NCI-H187 treated with DMSO at 0.1 percent for 48 hours (cell line): ENCODE results near the gene RNF187.

Source experiments
- DNase-seq: peaks from one replicate; lab custom pipeline; 2025; lab: John Stamatoyannopoulos, UW

Gene RNF187

DNA sequence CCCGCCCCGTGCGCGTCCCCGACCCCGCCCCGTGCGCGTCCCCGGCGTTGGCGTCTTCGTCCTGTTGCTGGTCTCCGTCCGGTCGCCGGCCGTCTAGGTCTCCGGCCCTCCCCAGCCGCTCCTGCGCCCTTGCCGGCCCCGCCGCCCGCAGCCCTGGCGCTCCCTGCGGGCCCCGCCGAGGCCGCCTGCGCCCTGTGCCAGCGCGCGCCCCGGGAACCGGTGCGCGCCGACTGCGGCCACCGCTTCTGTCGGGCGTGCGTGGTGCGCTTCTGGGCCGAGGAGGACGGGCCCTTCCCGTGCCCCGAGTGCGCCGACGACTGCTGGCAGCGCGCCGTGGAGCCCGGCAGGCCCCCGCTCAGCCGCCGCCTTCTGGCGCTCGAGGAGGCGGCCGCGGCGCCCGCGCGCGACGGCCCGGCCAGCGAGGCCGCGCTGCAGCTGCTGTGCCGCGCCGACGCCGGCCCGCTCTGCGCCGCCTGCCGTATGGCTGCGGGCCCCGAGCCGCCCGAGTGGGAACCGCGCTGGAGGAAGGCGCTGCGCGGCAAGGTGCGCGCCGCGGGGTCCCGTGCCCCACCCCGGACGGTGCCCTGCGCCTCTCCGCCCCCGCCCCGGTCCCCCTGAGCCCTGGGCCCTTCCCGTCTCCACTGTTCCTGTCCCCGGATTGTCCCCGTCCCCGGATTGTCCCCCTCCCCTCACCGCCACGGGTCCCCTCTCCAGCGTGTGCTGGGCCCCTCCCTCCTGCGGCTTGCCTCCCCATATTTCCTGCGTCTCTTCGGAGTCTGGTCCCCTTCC, at the start of gene RNF187:
RNF187 (plus strand) TSS at position 47 of the 789 bp plus-strand sequence.
- no peak for DNase-seq

DNA sequence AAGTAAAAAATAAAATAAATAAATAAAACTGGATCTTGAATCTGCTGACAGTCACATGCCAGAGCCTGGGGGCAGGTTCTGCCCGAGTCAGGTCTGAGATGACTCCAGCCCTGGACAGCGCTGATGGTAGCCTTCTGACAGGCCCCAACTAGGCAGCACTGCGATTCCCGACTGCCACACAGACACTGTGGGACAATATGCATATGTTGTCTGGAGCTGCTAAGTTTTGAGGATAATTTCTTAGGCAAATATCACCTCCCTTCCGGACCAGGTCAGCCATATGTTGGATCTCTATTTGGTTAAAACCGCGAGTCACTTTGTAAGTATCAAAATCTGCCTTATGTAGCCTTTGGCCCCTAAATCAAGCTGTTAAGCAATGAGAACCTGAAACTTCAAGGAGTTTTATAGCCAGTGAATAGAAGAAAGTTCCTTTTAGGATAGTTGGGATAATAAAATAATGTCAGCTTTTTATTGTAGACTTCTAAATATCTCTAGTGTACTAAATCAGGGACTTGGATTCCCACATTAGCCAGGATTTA, 49.7 kb upstream of the RNF187 start:
- no peak for DNase-seq

DNA sequence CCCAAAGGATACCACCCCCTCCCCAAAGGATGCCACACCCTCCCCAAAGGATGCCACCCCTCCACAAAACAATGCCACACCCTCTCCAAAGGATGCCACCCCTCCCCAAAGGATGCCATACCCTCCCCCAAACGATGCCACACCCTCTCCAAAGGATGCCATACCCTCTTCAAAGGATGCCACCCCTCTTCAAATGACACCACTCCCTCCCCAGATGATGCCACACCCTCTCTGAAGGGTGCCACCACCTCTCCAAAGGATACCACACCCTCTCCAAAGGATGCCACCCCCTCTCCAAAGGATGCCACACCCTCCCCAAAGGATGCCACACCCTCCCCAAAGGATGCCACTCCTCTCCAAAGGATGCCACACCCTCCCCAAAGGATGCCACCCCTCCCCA, 48.9 kb upstream of the RNF187 start:
- DNase-seq, result no peak

DNA sequence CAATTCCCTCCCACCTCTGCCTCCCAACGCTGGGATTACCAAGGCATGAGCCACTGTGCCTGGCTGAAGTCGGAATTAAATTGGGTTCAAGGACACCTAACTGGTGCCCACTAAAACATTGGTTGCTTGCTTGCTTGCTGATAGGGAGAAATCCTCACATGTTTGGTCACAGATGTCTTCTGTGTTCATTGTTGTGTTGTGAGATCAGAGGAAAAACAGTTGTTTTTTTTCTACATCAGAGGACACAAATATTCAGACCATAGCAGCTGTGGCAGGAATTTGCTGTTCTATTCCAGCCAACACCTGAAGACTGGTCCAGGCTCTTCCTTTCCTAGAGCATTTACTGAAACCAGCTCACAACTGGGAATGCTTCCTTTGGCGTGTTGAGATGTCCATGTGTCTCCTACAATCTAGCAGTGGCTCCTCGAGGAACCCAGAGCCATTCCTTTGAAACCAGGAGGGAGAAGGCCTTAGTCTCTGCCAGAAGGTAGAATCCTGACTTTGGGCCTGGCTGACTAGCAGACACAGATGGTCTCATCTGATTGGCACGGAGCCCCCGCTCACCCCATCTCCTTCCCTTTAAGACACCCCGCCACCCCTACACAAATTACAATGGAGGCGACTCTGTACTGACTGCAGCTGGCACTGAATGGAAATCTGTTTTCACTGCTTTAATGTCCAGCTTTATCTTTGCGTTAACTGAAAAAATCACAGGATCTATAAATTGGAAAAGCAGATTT, 46.3 kb upstream of the RNF187 start:
- DNase-seq, result no peak

DNA sequence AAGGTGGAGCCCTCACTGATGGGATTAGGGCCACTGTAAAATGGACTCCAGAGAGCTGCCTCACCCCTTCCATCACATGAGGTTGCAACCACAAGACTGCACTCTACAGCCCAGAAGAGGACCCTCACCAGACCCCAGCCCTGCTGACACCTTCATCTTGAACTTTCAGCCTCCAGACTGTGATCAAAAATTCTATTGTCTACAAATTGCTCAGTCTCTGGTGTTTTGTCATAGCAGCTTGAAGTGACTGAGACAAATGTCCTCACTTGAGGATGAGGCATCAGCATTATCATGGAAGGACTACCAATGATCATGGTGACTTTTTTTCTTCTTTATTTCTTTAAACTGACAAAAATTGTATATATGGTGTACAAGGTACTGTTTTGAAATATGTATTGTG, 43.8 kb upstream of the RNF187 start:
- DNase-seq, result no peak

DNA sequence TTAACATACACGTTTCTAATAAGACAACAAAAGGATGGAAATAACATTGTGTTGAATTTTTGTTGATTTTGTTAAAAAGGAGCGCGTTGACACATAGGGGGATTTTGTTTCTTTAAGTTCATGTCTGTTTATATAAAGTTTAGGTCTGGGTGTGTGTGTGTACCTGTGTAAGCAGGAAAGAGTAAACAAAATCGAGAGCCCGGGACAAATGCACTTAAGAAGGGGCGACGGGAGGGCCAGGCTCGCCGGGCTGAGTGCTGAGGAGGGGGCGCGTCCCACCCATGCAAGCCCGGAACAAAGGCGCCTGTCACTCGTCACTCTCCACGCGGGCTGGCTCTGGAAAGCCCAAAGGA, 41.7 kb upstream of the RNF187 start:
- no peak for DNase-seq

DNA sequence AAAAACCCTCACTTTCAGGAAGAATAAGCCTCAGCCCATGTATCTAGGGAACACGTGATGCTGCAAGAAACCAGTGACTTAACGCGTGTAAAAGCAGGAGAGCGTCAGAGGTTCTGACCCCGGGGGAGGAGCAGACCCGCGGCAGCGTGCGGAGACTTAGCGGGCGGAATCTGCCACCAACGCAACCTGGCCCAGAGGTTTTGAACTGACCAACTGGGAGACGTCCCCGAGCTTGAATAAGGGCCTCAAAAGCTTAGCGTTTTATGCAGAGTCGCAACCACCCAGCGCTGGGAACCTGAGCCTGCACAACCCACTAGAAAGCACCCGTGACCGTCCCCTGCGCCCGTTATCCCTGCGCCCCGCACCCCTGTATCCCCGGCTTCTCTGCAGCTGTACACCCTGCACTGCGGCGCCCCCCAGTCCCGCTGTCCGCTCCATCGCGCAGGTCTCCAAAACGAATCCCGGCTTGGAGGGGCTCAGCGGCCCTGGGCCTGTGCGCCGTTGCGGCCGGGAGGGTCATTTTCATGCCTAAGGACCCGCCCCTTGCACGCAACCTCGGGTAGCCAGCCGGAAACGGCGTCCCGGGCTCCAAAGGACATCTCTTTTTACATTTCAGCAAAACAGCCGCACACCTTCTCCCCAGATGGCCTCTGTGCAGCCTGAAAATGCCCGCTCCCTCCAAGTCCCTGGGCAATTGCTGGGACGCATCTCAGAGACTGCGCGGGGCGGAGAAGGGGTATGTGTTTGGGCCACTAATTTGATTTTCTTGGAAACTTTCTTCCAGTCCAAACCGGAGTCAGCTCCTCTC, 41.1 kb upstream of the RNF187 start:
- DNase-seq, result no peak

DNA sequence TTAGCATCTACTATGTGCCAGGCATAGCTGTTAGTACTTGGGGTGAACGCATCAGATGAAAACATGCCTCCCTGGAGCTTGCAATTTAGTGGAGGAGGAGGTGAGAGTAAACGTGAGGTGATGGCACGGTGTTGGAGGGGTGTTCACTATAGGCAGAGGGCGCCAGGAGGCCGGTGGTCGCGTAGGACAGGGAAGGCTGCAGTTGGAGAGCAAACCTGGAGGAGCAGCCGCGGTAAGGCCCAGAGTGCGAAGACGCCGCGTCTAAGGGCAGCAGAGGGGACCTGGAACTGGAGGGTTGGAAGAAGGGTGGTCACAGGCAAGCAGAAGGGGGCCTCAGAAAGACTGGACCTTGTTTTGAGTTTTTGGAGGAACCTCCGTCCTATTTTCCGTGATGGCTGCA, 40.3 kb upstream of the RNF187 start:
- DNase-seq, result no peak

DNA sequence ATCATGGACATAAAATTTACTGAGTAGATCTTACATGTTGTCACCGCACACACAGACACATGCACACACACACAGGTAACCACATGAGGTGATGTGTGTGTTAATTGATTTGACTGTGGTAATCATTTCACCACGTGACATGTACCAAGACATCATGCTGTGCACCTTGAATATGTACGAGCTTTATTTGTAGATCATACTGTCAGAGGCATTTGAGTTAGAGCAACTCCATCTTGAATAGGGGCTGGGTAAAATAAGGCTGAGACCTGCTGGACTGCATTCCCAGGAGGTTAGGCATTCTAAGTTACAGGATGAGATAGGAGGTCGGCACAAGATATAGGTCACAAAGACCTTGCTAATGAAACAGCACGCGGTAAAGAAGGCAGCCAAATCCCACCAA, 38.8 kb upstream of the RNF187 start:
- no peak for DNase-seq

DNA sequence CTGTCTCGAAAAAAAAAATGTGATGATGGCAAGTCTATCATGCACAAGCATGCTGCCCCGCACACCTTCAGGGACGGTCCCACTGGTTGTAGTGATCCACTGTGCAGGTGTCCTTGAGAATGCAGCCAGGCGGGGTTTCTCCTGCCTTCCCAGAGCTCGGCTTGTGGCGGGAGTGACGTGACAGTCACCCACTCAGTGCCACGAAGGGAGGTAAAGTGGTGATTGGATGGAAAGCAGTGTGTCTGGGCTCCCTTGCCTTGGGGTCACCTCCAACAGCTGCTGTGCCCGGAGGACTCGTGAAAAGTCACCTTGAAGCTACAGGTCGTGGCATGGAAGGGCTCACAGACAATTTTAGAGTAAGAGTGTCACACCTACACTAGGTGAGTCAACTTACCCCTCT, 37.0 kb upstream of the RNF187 start:
- no peak for DNase-seq

DNA sequence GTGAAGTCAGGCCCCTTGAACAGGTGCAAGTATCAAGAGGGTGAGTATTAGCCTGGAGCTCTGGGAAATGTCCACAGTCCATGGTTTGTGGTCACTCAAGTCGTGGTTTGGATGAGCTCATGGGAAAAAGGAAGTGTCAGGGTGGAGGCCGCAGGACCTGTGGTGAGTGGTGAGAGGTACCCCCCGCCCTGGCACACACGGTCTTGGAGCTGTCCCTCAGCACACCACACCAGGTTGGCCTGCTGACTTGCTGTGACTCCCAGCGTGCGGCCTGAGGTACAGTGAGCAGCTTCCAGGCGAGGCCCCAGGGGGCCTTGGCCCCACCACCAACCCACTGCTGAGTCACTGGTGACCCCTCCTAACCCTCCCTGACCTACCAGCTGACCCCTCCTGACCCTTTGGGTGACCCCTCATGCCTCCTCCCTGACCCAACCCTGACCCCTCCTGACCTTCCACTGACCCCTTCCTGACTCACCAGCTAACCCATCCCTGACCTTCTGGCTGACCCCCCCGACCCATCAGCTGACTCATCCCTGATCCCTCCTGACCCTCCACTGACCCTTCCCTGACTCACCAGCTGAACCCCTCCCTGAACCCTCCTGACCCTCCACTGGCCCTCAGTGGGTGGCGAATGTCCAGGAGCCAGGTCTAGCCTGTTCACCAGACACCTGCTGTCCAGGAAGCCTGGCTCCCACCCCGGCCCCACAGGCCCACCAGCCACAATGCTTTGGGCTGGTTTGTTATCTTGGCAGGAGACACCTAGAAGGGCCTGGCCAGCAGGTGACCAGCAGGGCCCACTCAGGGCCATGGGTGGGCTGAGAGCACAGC, 34.8 kb upstream of the RNF187 start:
- no peak for DNase-seq

DNA sequence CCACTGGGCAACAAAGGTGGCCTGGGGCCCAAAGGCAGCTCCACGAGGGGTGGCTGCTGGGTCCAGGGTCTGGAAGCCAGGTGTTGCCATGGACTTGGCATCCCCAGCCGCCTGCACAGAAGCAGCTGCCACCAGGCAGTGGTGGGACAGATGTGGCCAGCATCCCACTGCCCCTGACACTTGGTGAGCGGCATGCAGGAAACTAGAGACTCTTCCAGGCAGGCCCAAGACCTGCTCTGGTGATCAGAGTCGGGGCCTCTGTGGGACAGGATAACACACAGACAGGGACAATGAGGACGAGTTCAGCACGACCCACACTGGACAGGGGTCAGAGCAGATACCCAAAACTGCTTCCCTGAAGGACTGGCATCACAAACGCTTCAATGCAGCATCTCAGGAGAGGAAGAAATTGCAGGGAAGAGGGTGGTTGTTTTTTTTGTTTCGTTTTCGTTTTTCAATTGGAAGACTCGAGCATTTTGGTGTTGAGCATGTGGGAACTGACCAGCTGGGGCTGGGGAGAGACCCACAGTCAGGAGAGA, 34.1 kb upstream of the RNF187 start:
- no peak for DNase-seq

DNA sequence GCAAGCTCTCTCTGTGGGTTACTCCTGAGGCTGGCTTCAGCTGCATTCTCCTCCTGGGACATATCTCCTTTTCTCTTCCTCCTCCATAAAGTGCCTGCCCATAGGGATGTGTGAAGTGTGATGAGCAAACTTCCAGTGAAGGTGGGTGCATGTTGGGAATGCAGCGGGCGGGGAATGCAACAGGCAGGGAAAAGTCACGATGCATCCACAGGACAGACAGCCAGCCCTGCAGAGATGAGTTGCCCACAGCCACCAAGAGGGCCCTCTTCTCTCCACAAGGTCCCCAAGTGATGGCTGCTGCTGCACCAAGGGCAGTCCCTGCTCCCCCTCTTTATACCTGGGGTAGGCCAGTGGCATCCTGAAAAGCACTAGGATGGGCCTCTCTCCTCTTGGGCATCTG, 33.6 kb upstream of the RNF187 start:
- DNase-seq, result no peak

DNA sequence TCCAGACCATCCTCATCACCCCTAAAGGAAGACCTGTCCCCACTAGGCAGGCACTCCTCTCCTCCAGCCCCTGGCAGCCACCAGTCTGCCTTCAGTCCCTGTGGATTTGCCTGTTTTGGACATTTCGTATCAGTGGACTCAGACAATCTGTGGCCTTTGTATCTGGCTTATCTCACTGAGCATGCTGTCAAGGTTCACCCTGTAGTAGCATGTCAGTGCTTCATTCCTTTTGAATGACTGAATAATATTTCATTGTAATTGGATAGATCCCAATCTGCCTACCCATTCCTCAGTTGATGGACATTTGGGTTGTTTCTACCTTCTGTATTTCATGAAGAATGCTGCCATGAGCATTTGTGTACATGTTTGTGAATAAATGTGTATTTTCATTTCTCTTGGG, 32.9 kb upstream of the RNF187 start:
- DNase-seq, result no peak

DNA sequence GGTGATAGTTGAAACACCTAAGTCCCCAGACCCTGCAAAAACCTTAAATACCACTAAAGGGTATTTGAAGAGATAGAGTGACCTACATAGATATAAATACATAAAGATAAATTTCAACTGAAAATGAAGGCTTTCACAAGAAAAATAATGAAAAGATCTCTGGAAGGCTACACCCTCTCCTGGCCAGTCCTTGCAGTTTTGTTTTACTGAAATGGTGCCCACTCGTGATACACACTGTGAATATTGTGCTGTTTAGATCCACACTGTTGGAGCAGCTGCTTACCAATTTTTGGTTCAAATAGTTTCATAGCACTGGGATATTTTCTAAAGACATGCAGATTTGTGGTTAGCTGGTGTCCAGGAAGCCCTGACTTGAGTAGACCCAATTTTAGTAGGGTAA, 31.5 kb upstream of the RNF187 start:
- DNase-seq, result no peak

DNA sequence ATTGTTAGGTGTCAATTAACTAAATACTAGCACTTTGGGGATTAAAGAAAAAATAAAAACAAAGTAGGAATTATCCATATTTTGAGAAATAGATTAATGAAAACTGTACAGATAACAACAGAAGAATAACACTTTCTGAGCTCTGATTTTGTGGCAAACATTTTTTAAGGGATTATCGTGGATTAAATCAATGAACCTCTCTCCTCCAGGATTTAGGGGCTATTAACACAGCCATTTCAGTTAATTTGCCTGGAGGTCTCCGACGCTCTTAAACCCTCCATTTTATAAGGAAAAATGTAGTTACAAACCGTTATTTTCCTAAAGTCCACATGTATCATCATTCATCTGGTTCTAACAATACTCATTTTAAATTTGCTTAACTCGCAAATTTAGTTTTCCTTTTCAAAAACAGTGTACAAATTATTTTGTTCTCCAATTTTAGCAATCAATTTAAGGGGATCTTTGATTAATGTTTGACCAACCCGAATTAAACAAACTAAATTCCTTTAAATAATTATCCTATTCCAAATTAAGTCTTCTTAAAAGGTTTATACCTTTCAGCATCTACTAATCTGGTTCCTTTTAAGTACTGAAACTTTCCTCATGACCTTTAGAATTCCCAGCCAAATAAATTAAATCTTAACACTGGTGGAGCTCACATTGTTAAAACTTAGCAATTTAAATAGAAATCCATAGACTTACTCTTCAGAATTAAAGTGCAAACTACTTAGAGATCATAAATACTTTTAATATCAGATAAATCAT, 30.7 kb upstream of the RNF187 start:
- no peak for DNase-seq

DNA sequence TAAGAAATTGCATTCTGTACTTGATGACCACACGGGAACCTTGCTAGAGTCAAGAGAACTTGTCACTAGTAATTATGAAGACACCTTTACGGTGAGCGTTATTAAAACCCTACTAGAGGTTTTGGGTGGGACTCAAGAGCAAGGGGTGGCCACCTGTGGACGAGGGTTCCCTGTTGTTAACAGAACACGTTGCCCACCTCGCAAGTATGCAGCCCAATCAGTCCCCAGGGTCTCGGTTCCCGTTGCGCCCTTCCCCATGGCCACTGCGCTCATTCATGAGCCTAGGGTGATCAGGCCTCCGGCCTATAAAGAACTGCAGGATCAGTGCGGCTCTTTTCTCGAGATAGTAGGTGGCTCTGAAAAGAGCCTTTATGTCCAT, 30.2 kb upstream of the RNF187 start:
- no peak for DNase-seq

DNA sequence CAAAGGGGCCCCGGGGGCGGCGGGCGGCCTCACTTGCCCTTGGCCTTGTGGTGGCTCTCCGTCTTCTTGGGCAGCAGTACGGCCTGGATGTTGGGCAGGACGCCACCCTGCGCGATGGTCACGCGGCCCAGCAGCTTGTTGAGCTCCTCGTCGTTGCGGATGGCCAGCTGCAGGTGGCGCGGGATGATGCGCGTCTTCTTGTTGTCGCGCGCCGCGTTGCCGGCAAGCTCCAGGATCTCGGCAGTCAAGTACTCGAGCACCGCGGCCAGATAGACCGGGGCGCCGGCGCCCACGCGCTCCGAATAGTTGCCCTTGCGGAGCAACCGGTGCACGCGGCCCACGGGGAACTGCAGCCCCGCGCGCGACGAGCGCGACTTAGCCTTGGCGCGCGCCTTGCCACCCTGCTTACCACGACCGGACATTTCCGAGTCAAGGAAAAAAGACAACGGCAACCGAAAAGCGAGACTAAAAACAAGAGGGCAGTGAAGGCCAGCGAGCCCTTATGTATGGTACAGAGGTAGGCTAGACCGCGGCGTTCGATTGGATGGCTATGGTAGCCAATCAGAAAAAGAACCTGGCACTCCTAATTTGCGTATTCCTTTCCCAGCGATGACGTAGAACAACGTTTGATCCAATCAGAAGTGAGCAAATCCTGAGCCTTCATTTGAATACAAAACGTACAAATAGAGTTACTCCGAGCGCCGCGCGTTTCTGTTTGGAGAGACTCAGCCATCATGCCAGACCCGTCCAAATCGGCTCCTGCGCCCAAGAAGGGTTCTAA, 29.6 kb upstream of the RNF187 start:
- peak; percentile 83 for DNase-seq

DNA sequence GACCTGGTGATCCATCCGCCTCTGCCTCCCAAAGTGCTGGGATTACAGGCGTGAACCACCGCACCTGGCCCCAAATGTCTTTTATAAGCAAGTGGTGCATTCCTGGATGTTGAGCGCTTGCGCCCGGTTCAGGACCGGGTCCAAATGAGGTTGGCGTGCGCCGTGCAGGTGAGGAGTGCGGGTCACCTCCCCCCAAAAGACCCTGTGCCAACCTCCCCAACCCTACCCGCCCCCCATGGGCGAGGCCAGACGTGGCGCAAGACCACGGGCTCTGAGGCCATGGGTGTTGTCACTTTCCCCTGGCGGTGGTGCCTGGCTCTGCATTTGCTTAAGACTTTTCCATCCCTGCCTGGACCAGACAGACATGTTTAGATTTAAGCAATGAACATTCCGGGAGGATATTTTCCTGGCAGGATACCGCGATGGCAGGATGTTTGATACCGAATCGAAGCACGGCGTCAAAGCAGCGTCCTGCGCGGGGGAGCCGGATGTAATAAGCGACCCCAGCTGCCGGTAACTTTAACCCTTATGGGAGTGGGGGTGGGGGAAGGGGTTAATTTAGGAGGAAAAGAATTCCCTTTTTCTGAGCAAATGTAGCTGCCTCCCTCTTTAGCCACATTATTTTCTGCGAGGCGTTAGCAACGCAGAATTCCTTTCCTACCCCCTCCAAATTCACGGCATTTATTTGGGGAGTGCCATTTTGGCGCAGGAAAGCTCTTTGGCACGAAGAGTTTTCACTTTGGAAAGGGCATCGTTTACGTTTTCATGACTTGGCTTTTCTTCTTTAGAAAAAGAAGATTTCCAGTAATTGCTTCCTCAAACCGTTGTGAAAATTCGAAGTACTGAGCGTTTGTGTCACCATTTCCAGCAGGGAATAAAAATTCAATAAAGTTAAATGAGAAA, 27.8 kb upstream of the RNF187 start:
- DNase-seq, result no peak
